Neural cell (in vitro differentiated cells): ENCODE data around the gene TEX2.

Source experiments
- CTCF ChIP-seq: fragments of 450-650 bp; IDR thresholded peaks from 2 replicates; pipeline ENCODE4 v1.5.1; 2014; ENCODE audit warnings: antibody characterized with exemption, mild to moderate bottlenecking, moderate library complexity; ENCODE audit not compliant: poor library complexity, severe bottlenecking
- EP300 ChIP-seq: fragments of 450-650 bp; conservative IDR thresholded peaks from 2 replicates; pipeline ENCODE4 v1.6.1; 2014; ENCODE audit warnings: antibody characterized with exemption, mild to moderate bottlenecking, moderate library complexity; ENCODE audit not compliant: poor library complexity, severe bottlenecking
- EZH2 ChIP-seq: fragments of 200-600, 300-800 bp; shearing (Covaris generic), sonication (generic); IDR thresholded peaks from 2 replicates; pipeline ENCODE4 v1.6.1; 2014; ENCODE audit warnings: antibody characterized with exemption, low read length, borderline replicate concordance, mild to moderate bottlenecking; ENCODE audit not compliant: insufficient read depth, poor library complexity, severe bottlenecking
- MXI1 ChIP-seq: fragments of 450-650 bp; conservative IDR thresholded peaks from 2 replicates; pipeline ENCODE4 v1.6.1; 2014; ENCODE audit warnings: antibody characterized with exemption, mild to moderate bottlenecking; ENCODE audit not compliant: poor library complexity, severe bottlenecking
- POLR2AphosphoS5 ChIP-seq: IDR thresholded peaks from 2 replicates; pipeline ENCODE4 v1.6.1; 2012
- RAD21 ChIP-seq: fragments of 450-650 bp; conservative IDR thresholded peaks from 2 replicates; pipeline ENCODE4 v1.6.1; 2014; ENCODE audit warnings: antibody characterized with exemption, mild to moderate bottlenecking, moderate library complexity
- SMC3 ChIP-seq: fragments of 450-650 bp; conservative IDR thresholded peaks from 2 replicates; pipeline ENCODE4 v1.6.1; 2014; ENCODE audit warnings: antibody characterized with exemption, mild to moderate bottlenecking, moderate library complexity; ENCODE audit not compliant: poor library complexity
- TAF1 ChIP-seq: IDR thresholded peaks from 2 replicates; pipeline ENCODE4 v1.6.1; 2012; ENCODE audit warnings: low read depth
- TF ChIP-seq, protein P1 (sequence below): IDR thresholded peaks from 2 replicates; pipeline ENCODE4 v1.6.1; 2012; ENCODE audit warnings: borderline replicate concordance

DNA sequence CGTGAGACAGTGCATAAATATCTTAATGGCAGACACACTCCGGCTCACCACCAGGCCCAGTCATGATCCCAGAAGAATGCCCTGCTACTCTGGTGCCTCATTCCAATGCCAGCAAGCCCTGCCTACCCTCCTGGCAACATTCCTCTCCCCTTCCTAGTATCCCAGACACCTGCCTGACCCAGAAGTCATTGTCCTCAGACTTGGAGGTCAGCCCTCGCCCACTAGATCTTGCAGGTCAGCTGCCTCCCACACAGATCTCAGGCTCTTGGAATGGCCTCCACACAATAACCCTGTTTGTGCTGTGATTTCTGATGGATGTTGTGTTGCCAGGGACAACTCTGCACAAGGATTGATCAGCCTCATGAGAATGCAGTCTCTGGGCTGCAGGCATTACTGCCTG is 1.8 kb upstream of the TEX2 start:
- no peak for TF ChIP-seq CTCF
- no peak for TF ChIP-seq POLR2AphosphoS5
- TF ChIP-seq RAD21: no peak
- no peak for TF ChIP-seq EP300
- no peak for TF ChIP-seq TAF1
- TF ChIP-seq EZH2: no peak
- no peak for TF ChIP-seq SMC3
- no peak for TF ChIP-seq MXI1
- TF ChIP-seq, protein P1, sequence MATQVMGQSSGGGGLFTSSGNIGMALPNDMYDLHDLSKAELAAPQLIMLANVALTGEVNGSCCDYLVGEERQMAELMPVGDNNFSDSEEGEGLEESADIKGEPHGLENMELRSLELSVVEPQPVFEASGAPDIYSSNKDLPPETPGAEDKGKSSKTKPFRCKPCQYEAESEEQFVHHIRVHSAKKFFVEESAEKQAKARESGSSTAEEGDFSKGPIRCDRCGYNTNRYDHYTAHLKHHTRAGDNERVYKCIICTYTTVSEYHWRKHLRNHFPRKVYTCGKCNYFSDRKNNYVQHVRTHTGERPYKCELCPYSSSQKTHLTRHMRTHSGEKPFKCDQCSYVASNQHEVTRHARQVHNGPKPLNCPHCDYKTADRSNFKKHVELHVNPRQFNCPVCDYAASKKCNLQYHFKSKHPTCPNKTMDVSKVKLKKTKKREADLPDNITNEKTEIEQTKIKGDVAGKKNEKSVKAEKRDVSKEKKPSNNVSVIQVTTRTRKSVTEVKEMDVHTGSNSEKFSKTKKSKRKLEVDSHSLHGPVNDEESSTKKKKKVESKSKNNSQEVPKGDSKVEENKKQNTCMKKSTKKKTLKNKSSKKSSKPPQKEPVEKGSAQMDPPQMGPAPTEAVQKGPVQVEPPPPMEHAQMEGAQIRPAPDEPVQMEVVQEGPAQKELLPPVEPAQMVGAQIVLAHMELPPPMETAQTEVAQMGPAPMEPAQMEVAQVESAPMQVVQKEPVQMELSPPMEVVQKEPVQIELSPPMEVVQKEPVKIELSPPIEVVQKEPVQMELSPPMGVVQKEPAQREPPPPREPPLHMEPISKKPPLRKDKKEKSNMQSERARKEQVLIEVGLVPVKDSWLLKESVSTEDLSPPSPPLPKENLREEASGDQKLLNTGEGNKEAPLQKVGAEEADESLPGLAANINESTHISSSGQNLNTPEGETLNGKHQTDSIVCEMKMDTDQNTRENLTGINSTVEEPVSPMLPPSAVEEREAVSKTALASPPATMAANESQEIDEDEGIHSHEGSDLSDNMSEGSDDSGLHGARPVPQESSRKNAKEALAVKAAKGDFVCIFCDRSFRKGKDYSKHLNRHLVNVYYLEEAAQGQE: no peak
